ENCODE data around the gene TFB1M.

TFB1M gene

GRCh38 chr6:155292711-155293110, 21.6 kb downstream of the TFB1M start:
- DNase-seq: no peak

GRCh38 chr6:155291291-155291690, 23.0 kb downstream of the TFB1M start:
- DNase-seq: no peak

DNA sequence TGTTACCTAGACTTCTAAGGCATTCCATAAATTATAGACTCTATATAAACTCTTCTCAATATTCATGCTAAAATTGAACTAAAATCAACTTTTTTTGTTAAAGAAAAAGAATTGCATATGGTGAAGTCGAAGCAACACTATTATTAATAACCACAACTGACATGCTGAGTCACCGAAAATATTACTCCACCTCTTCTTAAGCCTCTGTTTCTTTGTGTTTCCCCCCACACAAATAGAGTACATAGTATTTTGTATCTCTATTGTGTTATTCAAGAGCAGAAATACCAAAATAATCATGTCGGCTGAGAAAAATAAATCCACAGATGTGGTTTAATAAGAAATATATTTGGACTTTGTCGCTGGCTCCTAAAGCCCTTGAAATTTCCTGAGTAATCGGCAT, 23.8 kb downstream of the TFB1M start:
- no peak for DNase-seq

DNA sequence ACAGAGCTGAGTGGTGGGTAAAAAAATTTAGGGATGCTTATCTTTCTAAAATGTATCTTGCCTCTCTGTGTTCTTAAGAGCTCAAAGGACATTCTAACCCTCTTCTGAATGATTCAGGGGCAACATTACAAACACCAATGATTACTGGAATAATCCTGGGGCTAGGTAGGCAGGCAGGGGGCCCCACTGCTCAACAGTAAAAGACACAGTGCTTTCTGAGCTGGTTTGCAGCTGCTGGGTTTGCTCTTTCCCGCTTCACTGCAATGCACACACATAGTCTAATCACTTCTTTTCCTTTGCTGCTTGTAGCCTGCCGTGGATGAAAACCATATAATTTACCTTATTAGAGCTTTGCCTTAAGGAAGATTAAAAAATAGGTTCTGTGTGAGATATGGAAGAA, 26.5 kb downstream of the TFB1M start:
- no peak for DNase-seq

DNA sequence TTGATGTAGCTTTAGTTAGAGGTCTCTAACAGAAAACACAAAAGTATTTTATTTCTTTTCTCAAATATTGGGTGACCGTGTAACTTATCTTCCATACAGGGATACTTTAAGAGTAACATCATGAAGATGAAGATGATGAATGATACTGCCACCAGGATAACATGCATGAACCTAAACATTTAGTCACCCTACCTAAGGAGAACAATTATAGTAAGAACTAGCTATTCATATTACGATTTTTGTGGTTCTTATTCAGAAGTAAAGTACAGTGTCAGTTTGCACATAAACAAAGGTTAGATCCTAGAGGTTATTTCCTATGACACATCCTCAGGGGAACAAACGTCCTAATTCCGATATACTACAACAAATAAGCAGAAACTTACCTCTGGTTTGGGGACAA, 29.5 kb downstream of the TFB1M start:
- DNase-seq: peak; percentile 18

DNA sequence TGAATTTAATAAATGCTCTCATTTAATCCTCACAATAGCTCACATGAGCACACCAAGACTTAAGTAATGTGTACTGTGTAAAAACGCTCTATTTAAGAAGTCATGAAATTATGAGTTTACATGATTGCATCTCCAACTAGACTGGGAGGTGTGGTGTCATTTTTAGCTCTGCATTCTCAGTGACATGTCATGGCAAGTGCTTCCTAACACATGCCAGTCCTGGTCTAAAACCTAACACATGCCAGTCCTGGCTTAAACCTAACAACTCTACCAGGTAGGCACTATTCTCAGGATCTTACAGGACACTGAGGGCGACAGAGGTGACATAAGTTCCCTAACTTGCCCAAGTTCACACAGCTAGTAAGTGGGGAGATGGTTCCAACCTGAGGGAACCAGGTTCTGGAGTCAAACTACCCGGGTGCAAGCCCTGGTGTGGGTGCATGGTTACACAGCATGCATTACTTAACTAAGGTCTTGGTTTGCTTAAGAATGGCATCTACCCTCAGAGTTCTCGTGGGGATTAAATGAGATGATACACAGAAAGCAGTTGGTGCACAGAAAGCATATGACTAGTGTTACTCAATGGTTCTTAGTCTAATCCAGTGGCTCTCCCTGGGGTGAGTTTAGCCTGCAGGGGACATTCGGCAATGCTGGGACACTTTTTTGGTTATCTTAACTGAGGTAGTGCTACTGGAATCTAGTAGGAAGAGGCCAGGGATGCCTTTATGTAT, 35.8 kb downstream of the TFB1M start:
- DNase-seq: no peak

DNA sequence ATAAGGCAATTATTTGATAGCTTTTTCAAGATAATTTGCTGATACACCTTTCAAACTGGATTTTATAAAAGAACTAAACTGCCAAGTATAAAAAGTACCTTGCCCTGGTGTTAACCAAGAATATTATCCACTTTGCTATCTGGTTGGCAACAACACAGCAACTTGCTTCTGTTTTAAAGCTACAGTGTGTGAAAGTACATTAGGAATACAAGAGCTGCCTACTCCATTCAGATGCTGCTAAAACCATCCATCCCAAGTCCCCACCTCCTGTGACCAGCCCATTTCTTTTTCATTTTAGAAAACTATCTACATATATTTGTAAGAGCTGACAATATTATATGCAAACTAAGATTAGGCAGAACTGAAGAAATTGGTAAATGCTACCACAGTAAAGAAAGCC, 37.6 kb downstream of the TFB1M start:
- no peak for DNase-seq

GRCh38 chr6:155275808-155276480, 38.3 kb downstream of the TFB1M start:
- DNase-seq: no peak

- DNase-seq: no peak
Observed at GRCh38 chr6:155274533-155274932, 39.8 kb downstream of the TFB1M start.

DNA sequence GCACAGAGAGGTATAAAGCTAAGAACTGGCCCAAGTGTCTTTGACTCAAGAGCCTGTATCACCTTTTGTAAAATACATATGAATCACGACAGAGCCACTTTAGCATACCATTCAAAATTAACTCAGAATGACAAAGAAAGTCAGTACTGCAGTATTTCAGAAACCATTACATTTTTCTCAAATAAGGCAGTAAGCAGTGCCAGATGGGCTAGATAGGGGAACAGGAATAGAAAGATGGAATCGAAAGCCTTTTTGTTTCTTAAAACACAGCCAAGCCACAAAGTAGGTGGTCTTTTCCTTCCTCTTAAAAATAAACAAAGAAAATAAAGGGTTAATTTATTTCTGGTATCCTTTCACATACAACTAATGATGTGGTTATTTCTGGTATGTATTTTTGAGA, 40.2 kb downstream of the TFB1M start:
- no peak for DNase-seq

GRCh38 chr6:155273431-155273830, 40.9 kb downstream of the TFB1M start:
- DNase-seq: no peak

DNA sequence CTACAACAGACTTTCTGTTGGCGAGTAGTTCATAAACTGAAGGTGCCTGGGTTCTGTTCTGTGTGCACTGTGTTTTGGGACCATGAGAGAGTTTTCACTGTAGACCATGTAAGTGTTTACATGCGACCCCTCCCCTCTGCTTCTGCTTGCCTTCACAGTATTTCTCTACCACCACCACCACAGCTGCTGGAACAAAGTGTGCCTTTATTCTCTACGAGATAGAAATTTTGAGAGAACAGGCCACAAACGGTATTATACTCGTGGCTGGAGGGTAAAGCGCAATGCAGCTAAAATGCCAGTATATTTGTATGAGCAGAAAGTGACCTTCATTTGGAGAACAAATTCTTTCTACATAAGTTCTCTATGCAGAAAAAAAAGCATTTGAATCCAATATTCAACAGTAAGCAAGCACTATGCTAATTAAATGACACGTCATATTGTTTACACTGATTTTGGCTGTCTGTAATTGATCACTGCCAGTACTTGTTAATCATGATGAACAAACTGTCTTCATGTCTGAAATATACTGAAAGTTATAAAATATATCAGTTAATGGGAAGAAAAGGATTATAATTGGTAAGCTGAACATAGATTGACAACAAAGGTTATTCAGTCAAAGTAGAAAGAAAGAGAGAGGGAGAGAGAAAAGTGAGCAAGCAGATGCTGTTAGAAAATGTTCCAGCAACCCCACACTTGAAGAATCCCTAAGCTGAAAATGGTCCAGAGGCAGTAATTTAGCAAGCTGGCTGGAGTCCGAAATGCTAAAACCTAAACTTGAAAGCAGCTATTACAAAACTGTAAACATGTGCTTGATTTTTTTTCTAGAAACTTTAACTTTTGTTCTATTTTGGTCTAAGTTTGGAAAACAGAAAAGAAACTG, 41.7 kb downstream of the TFB1M start:
- no peak for DNase-seq

GRCh38 chr6:155271145-155271544, 43.1 kb downstream of the TFB1M start:
- no peak for DNase-seq

- no peak for DNase-seq
Observed at GRCh38 chr6:155270561-155271091, 43.7 kb downstream of the TFB1M start.

- DNase-seq: no peak
Observed at GRCh38 chr6:155269765-155270164, 44.5 kb downstream of the TFB1M start.

DNA sequence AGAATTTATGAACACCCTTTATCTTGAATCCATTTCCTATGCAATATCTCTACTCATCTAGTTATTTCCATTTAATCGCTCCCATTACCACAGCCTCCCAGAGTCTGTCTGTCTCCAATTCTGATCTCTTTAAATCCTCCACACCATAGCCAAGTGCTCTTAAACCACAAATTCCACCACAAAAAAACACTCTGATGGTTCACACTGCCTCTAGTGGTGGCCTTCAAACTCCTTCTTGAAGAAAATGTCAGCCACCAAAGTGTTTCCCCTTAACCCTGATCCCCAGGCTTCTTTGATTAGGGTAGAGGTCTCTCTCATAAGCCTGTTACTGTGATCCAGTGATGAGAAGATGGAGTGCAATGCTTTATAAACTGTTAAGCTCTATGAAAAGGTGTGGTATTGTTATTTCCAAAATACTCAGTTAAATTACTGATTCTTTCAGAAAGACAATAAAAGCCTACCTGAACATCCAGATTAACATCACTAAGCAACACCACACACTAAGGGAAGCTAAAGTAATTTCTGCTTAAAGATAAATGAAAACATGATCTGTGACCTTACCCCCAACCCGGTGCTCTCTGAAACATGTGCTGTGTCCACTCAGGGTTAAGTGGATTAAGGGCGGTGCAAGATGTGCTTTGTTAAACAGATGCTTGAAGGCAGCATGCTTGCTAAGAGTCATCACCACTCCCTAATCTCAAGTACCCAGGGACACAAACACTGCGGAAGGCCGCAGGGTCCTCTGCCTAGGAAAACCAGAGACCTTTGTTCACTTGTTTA, 46.0 kb downstream of the TFB1M start:
- peak; percentile 46 for DNase-seq

- DNase-seq: no peak
Observed at GRCh38 chr6:155267411-155267810, 46.9 kb downstream of the TFB1M start.

DNA sequence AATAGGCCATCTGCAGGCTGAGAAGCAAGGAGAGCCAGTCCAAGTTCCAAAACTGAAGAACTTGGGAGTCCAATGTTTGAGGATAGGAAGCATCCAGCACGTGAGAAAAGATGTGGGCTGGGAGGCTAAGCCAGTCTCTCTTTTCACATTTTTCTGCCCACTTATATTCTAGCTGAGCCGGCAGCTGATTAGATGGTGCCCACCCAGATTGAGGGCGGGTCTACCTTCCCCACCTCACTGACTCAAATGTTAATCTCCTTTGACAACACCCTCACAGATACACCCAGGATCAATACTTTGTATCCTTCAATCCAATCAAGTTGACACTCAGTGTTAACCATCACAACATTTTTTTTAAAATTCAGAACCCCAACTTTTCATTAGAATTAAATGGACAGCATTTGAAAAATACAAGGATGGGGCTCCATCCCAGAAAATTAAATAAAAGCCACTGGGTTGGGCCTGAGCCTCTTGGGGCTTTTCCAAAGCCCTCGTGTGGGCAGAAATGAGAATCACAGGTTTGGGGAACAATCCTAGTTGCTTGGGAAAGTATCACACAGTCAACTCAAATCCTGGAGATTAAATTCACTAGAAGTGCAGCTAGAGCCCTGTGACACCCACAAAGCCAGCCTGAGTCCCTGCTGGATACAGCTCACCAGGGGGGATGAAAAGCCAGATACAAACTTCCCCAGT, 48.3 kb downstream of the TFB1M start:
- no peak for DNase-seq

- DNase-seq: no peak
Observed at GRCh38 chr6:155264693-155265320, 49.5 kb downstream of the TFB1M start.

GRCh38 chr6:155263373-155264063, 50.8 kb downstream of the TFB1M start, which contains the start of gene CLDN20:
Gene CLDN20 (plus strand): TSS chr6:155264013. CDS start chr6:155275720, 11,707 bp downstream.
- no peak for DNase-seq

GRCh38 chr6:155262655-155263054, 51.6 kb downstream of the TFB1M start:
- no peak for DNase-seq
